Measurements from ENCODE around the gene ZCCHC8. TPM values are rescaled to one million over a fixed set of nuclear protein-coding genes. Genes with fewer than 3 reads are reported as not detected.

Gene ZCCHC8
- total and polyA plus RNA-seq, 8 donors, result 7.8 to 110 (median 21.7) TPM

DNA sequence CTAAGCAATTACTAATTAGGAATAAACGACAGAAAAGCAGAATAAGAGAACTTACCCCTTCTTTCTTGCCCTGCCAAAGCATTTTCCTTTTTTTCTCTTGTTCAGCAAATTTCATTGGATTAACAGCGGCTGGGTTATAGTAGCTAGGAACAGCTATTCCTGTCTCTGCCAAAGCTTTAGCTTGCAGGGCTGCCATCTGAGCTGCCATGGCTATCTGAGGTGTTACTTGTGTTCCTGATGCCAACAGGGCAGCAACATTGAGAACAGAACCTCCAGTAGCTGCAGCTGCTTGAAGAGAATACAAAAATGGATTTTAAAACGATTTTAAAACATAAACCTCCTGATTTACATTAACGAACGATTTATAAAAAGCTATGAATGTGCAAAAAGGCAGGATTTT is 7.4 kb upstream of the ZCCHC8 start:
- WGBS, 5 donors, result 91 to 95% (median 94%) methylated on average over 5 of the region's 5 CpGs
- Histone ChIP-seq H3K27me3 (no peaks in the 10 kb centered on the region), H3K4me1 (no peaks in the 10 kb centered on the region), H3K9me3 (no peaks in the 10 kb centered on the region), H3K36me3 (peaks cover 84 to 100% (median 100%) of the 10 kb centered on the region in 4 donors), H3K4me3 (no peak overlapping the region), H3K27ac (no peak overlapping the region)
- intact Hi-C loops (cut with DNase I; ENCODE audit: low total_unique reads), result no loop called here
- no peak for DNase-seq
- TF ChIP-seq POLR2A (IDR thresholded peaks at IDR 0.05) (no peak), EP300 (IDR thresholded peaks at IDR 0.05) (no peak), POLR2AphosphoS5 (IDR thresholded peaks at IDR 0.05) (no peak)
- TF ChIP-seq, protein P1, sequence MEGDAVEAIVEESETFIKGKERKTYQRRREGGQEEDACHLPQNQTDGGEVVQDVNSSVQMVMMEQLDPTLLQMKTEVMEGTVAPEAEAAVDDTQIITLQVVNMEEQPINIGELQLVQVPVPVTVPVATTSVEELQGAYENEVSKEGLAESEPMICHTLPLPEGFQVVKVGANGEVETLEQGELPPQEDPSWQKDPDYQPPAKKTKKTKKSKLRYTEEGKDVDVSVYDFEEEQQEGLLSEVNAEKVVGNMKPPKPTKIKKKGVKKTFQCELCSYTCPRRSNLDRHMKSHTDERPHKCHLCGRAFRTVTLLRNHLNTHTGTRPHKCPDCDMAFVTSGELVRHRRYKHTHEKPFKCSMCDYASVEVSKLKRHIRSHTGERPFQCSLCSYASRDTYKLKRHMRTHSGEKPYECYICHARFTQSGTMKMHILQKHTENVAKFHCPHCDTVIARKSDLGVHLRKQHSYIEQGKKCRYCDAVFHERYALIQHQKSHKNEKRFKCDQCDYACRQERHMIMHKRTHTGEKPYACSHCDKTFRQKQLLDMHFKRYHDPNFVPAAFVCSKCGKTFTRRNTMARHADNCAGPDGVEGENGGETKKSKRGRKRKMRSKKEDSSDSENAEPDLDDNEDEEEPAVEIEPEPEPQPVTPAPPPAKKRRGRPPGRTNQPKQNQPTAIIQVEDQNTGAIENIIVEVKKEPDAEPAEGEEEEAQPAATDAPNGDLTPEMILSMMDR (IDR thresholded peaks at IDR 0.05), result no peak

DNA sequence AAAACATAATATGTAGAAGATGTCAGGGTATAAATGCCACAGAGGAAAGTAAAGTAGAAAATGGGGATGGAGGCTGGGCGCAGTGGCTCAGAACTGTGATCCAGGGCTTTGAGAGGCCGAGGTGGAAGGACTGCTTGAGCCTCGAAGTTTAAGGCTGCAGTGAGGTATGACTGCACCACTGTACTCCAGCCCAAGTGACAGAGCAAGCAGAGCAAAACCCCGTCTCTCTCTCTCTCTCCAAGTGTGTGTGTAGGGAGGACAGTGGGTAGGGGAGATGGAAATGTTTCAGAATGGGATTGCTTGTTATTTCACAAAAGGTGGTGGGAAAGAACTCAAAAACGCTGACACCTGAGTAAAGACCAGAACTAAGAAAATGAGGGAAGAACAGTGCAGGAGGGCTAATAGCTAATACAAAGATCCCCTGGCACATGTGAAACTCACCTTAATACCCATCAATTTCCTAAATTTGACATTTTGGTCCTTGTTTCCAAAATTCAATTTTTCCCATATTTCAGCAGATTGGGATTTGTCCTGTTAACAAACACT is 5.7 kb upstream of the ZCCHC8 start:
- DNase-seq, result no peak
- no peak overlapping the region for H3K27ac ChIP-seq
- H3K9me3 ChIP-seq, result no peaks in the 10 kb centered on the region
- H3K36me3 ChIP-seq, result peaks cover 69 to 94% (median 89%) of the 10 kb centered on the region in 4 donors
- WGBS, 5 donors, result 73 to 96% (median 93%) methylated on average over 5 of the region's 5 CpGs
- H3K27me3 ChIP-seq, result no peaks in the 10 kb centered on the region
- intact Hi-C loops (cut with DNase I; ENCODE audit: low total_unique reads), result no loop called here
- H3K4me1 ChIP-seq, result peaks cover under 1 to 4% (median 2%) of the 10 kb centered on the region in 4 donors
- TF ChIP-seq, protein P1 (IDR thresholded peaks at IDR 0.05), result no peak
- TF ChIP-seq EP300 (IDR thresholded peaks at IDR 0.05) (no peak), POLR2AphosphoS5 (IDR thresholded peaks at IDR 0.05) (no peak), POLR2A (IDR thresholded peaks at IDR 0.05) (no peak)
- H3K4me3 ChIP-seq, result no peak overlapping the region

DNA sequence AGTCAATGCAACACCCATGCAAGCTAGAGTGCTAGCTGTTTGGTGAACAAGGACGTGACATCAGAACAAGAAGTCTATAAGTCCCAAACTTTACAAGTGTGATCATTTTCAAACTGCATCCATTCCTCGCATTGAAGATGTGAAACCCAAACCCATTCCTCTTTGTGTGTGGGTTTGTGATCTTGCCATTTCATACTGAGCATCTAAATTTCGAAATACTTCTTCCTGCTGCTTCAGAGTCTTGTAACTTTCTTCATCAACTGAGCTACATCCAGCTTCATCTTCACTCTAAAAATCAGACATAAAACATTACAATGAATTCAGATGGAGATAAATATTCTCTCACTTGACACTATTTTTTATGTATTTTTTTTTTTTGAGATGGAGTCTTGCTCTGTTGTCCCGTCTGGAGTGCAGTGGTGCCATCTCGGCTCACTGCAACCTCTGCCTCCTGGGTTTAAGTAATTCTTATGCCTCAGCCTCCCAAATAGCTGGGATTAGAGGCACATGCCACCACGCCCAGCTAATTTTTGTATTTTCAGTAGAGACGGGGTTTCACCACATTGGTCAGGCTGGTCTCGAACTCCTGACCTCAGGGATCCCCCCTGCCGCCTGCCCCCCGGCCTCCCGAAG is 4.8 kb upstream of the ZCCHC8 start:
- peaks cover 5 to 10% (median 8%) of the 10 kb centered on the region in 4 donors for H3K4me1 ChIP-seq
- no peak for DNase-seq
- H3K27me3 ChIP-seq, result no peaks in the 10 kb centered on the region
- WGBS, 5 donors, result 82 to 96% (median 89%) methylated on average over 11 of the region's 11 CpGs
- intact Hi-C loops (cut with DNase I; ENCODE audit: low total_unique reads), result no loop called here
- H3K36me3 ChIP-seq, result peaks cover 62 to 85% (median 79%) of the 10 kb centered on the region in 4 donors
- no peaks in the 10 kb centered on the region for H3K9me3 ChIP-seq
- no peak overlapping the region for H3K27ac ChIP-seq
- TF ChIP-seq POLR2A (IDR thresholded peaks at IDR 0.05) (no peak), EP300 (IDR thresholded peaks at IDR 0.05) (no peak), POLR2AphosphoS5 (IDR thresholded peaks at IDR 0.05) (no peak)
- TF ChIP-seq, protein P1 (IDR thresholded peaks at IDR 0.05), result no peak
- H3K4me3 ChIP-seq, result no peak overlapping the region

DNA sequence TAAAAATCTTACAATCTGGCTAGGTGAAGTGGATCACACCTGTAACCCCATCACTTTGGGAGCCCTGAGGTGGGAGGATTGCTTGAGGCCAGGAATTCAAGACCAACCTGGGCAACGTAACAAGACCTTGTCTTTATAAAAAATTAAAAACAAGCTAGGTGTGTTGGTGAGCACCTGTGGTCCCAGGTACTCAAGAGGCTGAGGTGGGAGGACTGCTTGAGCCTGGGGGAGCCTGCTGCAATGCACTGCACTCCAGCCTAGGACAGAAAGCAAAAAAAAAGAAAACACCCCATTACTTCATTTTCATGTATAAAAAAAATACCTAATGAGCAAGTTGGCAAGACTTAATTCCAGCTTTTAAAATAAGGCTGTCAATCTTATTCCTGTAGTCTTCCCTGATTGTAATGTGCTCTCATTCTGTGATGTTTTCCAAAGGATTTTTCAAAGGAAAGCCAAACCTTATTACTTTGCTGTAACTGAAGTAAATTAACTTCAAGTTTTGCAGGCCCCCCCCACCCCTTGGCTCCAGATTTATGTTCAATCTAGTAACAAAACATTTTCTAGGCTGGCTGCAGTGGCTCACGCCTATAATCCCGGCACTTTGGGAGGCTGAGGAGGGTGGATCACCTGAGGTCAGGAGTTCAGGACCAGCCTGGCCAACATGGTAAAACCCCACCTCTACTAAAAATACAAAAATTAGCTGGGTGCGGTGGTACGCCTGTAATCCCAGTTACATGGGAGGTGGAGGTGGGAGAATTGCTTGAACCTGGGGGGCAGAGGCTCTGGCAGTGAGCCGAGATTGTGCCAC is 3.3 kb upstream of the ZCCHC8 start:
- H3K36me3 ChIP-seq, result peaks cover 46 to 70% (median 64%) of the 10 kb centered on the region in 4 donors
- intact Hi-C loops (cut with DNase I; ENCODE audit: low total_unique reads), result no loop called here
- WGBS, 5 donors, result 71 to 79% (median 76%) methylated on average over 6 of the region's 6 CpGs

More for the DNA sequence above, 3.3 kb upstream of the ZCCHC8 start:
- TF ChIP-seq POLR2A (IDR thresholded peaks at IDR 0.05) (no peak), POLR2AphosphoS5 (IDR thresholded peaks at IDR 0.05) (no peak), EP300 (IDR thresholded peaks at IDR 0.05) (no peak)
- TF ChIP-seq, protein P1 (IDR thresholded peaks at IDR 0.05), result no peak
- Histone ChIP-seq H3K27ac (no peak overlapping the region), H3K4me3 (no peak overlapping the region), H3K4me1 (peaks cover 12 to 17% (median 15%) of the 10 kb centered on the region in 4 donors), H3K27me3 (no peaks in the 10 kb centered on the region), H3K9me3 (no peaks in the 10 kb centered on the region)
- no peak for DNase-seq

Data from stomach (tissue), 9 donors.